Superior temporal gyrus (tissue), 1 donor: ENCODE measurements around the gene SERPINB13.

ENCODE experiments used
- DNase-seq: peaks from one replicate; pipeline ENCODE4 v3.0.0-alpha.2; 2016; ENCODE audit errors: extremely low spot score

The SERPINB13 gene

DNA sequence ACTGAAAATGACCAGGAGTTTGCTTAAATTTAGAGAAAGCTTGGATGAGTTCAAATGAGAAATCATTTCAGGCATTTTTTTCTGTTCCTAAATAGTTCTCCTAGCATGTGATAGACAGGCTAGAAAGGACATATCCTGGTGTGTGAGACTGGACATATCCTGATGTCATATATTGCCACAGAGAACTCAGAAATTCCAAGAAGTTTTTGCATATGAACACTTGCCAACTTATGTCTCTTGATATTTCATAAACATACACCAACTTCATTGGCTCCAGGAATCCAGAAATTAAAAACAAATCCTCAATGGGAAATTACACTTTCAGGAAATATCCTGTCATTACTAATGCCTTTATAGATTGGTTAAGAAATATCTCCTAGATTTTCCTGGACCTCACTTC, 59.8 kb downstream of the SERPINB13 start:
- DNase-seq: no peak

DNA sequence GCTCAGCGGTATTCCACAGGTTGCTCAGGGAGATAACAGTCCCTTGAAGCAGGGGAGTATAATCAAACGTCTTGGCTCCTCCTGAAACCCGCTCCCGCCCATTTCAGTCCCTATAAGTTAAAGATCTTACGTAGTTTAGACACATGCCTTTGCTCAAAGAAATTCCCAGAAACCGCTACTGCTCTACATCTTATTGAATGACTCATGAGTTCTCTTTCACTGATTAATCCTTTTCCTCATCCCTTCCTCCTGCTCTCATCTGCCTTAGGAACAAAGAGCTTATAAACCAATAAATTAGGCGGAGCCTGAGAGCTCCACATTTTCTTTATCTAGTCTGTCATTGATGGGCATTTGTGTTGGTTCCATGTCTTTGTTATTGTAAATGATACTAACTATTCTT, 61.1 kb downstream of the SERPINB13 start:
- DNase-seq: no peak
